Measurements from ENCODE around the gene POLR2F.

- TF ChIP-seq CTCF (IDR thresholded peaks at IDR 0.05) (no peak), EP300 (IDR thresholded peaks at IDR 0.05) (no peak)
Observed at GRCh38 chr22:37999640-38000272, 46.3 kb downstream of the POLR2F start.
